PFSK-1 (cell line): ENCODE data around the gene PRR33.

Experiments used
- POLR2AphosphoS5 ChIP-seq: IDR thresholded peaks from 2 replicates; pipeline ENCODE4 v1.6.1; 2012; ENCODE audit warnings: low read depth, mild to moderate bottlenecking, control low read depth, low read length, moderate library complexity
- TAF1 ChIP-seq: IDR thresholded peaks from 2 replicates; pipeline ENCODE4 v1.6.1; 2012; ENCODE audit warnings: low read length, control low read depth, borderline replicate concordance; ENCODE audit not compliant: insufficient read depth

GRCh38 chr11:1856306-1857005 is 35.2 kb downstream of the PRR33 start:
- TF ChIP-seq POLR2AphosphoS5, result no peak
- TF ChIP-seq TAF1, result no peak
